Upper lobe of left lung (tissue), 4 donors: Measurements from ENCODE around the gene SARDH.

Experiments used
- EP300 ChIP-seq, 4 donors: sonication (generic); formaldehyde crosslinking; IDR thresholded peaks; one replicate each; pipeline ENCODE4 v1.5.1; 2017; ENCODE audit warnings: antibody characterized with exemption in 4 of 4, control low read depth in 2 of 4
- POLR2A ChIP-seq, 4 donors: fragments of 450-650 bp; IDR thresholded peaks; one replicate each; pipeline ENCODE4 v1.5.1; 2016 to 2017; ENCODE audit warnings: antibody characterized with exemption in 4 of 4, mild to moderate bottlenecking in 2 of 4
- POLR2AphosphoS5 ChIP-seq, 2 donors: sonication (generic); formaldehyde crosslinking; IDR thresholded peaks; one replicate each; pipeline ENCODE4 v1.5.1; 2017; ENCODE audit warnings: antibody characterized with exemption in 2 of 2
- TF ChIP-seq, protein P1 (sequence below), 6 experiments: fragments of 450-650 bp in 4 of 6; fragments of 200-600 bp in 2 of 6; sonication (generic) in 2 of 6; IDR thresholded peaks; one replicate each; pipeline ENCODE4 v1.5.1; 2016 to 2019; ENCODE audit warnings: antibody characterized with exemption in 6 of 6

DNA sequence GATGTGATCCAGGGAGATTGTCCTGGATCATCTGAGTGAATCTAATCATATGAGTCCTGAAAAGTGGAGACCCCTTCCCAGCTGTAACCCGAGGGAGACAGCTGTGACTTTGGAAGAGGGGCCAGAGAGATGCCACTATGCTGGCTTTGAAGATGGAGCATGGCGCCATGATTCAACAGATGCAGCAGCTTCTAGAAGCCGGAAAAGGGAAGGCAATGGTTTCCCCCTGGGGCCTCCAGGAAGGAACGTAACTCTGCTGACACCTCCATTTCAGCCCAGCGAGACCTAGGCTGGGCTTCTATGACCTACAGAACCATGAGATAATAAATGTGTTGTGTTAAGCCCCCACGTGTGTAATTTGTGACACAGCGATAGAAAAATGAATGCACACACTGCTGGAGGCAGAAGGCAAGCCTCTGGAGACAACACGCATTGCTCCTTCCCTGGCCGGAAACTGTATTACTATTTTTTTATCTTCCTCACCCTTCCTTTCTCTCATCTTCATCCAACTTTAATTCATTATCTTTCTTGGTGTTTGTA is 16.6 kb upstream of the SARDH start:
- no peak for TF ChIP-seq POLR2A (IDR thresholded peaks at IDR 0.05)
- TF ChIP-seq, protein P1, sequence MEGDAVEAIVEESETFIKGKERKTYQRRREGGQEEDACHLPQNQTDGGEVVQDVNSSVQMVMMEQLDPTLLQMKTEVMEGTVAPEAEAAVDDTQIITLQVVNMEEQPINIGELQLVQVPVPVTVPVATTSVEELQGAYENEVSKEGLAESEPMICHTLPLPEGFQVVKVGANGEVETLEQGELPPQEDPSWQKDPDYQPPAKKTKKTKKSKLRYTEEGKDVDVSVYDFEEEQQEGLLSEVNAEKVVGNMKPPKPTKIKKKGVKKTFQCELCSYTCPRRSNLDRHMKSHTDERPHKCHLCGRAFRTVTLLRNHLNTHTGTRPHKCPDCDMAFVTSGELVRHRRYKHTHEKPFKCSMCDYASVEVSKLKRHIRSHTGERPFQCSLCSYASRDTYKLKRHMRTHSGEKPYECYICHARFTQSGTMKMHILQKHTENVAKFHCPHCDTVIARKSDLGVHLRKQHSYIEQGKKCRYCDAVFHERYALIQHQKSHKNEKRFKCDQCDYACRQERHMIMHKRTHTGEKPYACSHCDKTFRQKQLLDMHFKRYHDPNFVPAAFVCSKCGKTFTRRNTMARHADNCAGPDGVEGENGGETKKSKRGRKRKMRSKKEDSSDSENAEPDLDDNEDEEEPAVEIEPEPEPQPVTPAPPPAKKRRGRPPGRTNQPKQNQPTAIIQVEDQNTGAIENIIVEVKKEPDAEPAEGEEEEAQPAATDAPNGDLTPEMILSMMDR (IDR thresholded peaks at IDR 0.05) = no peak
- no peak for TF ChIP-seq POLR2AphosphoS5 (IDR thresholded peaks at IDR 0.05)
- TF ChIP-seq EP300 (IDR thresholded peaks at IDR 0.05) = no peak
